Bronchial epithelial cell (primary cell): ENCODE measurements around the gene MYEOV. TPM values are rescaled to one million over a fixed set of nuclear protein-coding genes. Genes with fewer than 3 reads are reported as not detected.

Experiments used
- DNase-seq: peaks from one replicate; pipeline ENCODE4 v3.0.0-alpha.2; 2010; ENCODE audit warnings: low read depth
- FAIRE-seq: peaks from 2 replicates; lab custom pipeline; 2011; peaks lifted over from hg19 to GRCh38; lab: Jason Lieb, UNC
- H3K27me3 ChIP-seq: 2 replicates; pipeline ENCODE4 v1.5.1; 2011; ENCODE audit warnings: low read length; ENCODE audit not compliant: control insufficient read depth, insufficient read depth
- H3K36me3 ChIP-seq: 2 replicates; pipeline ENCODE4 v1.5.1; 2011; ENCODE audit warnings: low read length; ENCODE audit not compliant: control insufficient read depth, insufficient read depth
- H3K4me3 ChIP-seq: 2 replicates; pipeline ENCODE4 v1.5.1; 2011; ENCODE audit warnings: mild to moderate bottlenecking, low read depth, low read length, control low read depth
- total RNA-seq: library from RNA; depleted of rRNA; stranded (reverse); fragments of >200 nt; gene quantifications from 2 replicates; pipeline ENCODE4 v1.2.1, GENCODE V29; 2014
- TF ChIP-seq, protein P1 (sequence below): IDR thresholded peaks from 2 replicates; pipeline ENCODE4 v1.5.1; 2011; ENCODE audit warnings: mild to moderate bottlenecking, moderate library complexity, low read length, control low read depth, inconsistent platforms; ENCODE audit not compliant: insufficient read depth, severe bottlenecking

MYEOV gene
- total RNA-seq, 1 donor from 2014 or later: 0.26 TPM

GRCh38 chr11:69325446-69325845 is 31.5 kb downstream of the MYEOV start:
- no peak for FAIRE-seq

DNA sequence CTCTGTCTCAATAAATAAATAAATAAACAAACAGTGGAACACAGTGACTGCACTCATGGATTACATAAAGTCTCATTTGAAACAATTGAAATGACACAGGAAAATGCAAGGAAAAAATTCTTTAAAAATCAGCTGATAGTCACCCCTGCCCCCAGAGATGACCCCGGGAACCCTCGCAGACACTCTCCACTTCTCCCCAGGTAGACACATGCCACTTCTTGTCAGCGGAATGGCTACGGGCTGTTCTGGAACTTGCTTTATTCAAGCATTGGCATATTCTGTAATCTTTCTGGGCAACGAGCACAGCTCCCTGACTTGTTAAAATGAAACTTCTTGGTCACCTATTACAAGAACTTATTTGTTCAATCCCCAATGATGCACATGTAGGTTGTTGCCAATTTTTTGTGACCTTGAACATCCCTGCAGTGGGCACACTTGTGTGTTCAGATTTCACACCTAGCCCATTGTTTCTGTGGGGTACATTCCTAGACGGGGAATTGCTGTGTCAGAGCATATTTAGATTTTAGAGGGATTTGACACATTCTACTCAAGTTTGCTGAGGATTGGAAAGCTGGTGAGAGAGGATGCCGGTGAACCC is 32.8 kb downstream of the MYEOV start:
- FAIRE-seq: no peak
- H3K4me3 ChIP-seq: no peak overlapping the region
- no peaks in the 10 kb centered on the region for H3K36me3 ChIP-seq
- no peak for DNase-seq
- TF ChIP-seq, protein P1, sequence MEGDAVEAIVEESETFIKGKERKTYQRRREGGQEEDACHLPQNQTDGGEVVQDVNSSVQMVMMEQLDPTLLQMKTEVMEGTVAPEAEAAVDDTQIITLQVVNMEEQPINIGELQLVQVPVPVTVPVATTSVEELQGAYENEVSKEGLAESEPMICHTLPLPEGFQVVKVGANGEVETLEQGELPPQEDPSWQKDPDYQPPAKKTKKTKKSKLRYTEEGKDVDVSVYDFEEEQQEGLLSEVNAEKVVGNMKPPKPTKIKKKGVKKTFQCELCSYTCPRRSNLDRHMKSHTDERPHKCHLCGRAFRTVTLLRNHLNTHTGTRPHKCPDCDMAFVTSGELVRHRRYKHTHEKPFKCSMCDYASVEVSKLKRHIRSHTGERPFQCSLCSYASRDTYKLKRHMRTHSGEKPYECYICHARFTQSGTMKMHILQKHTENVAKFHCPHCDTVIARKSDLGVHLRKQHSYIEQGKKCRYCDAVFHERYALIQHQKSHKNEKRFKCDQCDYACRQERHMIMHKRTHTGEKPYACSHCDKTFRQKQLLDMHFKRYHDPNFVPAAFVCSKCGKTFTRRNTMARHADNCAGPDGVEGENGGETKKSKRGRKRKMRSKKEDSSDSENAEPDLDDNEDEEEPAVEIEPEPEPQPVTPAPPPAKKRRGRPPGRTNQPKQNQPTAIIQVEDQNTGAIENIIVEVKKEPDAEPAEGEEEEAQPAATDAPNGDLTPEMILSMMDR: no peak
- H3K27me3 ChIP-seq: no peaks in the 10 kb centered on the region

More at GRCh38 chr11:69325446-69325845, 31.5 kb downstream of the MYEOV start:
- H3K36me3 ChIP-seq: no peaks in the 10 kb centered on the region
- no peak overlapping the region for H3K4me3 ChIP-seq
- TF ChIP-seq, protein P1: no peak
- DNase-seq: no peak
- no peaks in the 10 kb centered on the region for H3K27me3 ChIP-seq

DNA sequence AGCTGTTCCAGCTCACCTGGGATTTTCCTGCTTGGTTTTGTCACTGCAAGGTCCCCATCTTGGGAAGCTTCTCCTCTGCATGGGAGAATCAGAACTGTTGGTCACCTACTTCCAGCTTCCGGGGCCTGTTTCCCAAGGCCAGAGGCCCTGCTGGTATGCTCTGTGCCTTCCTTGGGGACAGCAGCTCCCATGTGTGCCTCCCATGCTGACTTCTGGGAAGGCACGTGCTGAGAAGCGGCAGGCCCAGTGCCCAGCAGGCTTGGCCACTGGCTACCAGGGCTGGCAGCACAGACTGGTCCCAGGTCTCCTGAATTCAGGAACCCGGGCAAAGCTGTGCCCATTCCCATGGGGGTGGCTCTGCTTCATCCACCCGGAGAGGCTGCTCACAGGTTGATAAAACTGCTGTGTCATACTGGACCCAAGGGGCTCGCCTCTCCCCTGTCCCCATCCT is 33.8 kb downstream of the MYEOV start:
- TF ChIP-seq, protein P1: no peak
- no peaks in the 10 kb centered on the region for H3K27me3 ChIP-seq
- DNase-seq: no peak
- no peak overlapping the region for H3K4me3 ChIP-seq
- no peak for FAIRE-seq
- H3K36me3 ChIP-seq: no peaks in the 10 kb centered on the region

GRCh38 chr11:69328231-69328630 is 34.3 kb downstream of the MYEOV start:
- TF ChIP-seq, protein P1: no peak
- FAIRE-seq: no peak
- H3K27me3 ChIP-seq: no peaks in the 10 kb centered on the region
- no peak overlapping the region for H3K4me3 ChIP-seq
- H3K36me3 ChIP-seq: no peaks in the 10 kb centered on the region
- DNase-seq: no peak

GRCh38 chr11:69329581-69329980 is 35.6 kb downstream of the MYEOV start:
- Histone ChIP-seq H3K36me3 (no peaks in the 10 kb centered on the region), H3K27me3 (no peaks in the 10 kb centered on the region), H3K4me3 (no peak overlapping the region)
- DNase-seq (no peak), FAIRE-seq (no peak)
- TF ChIP-seq, protein P1: no peak

GRCh38 chr11:69330330-69330729 is 36.4 kb downstream of the MYEOV start:
- FAIRE-seq (no peak), DNase-seq (no peak)
- TF ChIP-seq, protein P1: no peak
- Histone ChIP-seq H3K4me3 (no peak overlapping the region), H3K27me3 (no peaks in the 10 kb centered on the region), H3K36me3 (no peaks in the 10 kb centered on the region)
